SU-DHL-6 (cell line): Measurements from ENCODE around the gene KLF18.

Experiments
- H2AFZ ChIP-seq: fragments of 200-600 bp; sonication (generic); 2 replicates; pipeline ENCODE4 v1.6.1; 2014; ENCODE audit warnings: low read depth, mild to moderate bottlenecking, moderate library complexity, mixed read lengths, antibody characterized with exemption, low read length; ENCODE audit not compliant: severe bottlenecking
- H3F3A ChIP-seq: fragments of 200-600 bp; shearing (Covaris generic); 2 replicates; pipeline ENCODE4 v1.6.0; 2016; ENCODE audit warnings: antibody characterized with exemption, mild to moderate bottlenecking; ENCODE audit not compliant: insufficient read depth
- H3K27ac ChIP-seq: fragments of 200-600 bp; sonication (generic); 2 replicates; pipeline ENCODE4 v1.5.1; 2016; ENCODE audit warnings: low read depth, mild to moderate bottlenecking, low read length, moderate library complexity, mixed read lengths
- H3K27me3 ChIP-seq: fragments of 200-600 bp; sonication (generic), shearing (Covaris generic); 2 replicates; pipeline ENCODE4 v1.6.0; 2014; ENCODE audit warnings: mild to moderate bottlenecking, low read length
- H3K36me3 ChIP-seq: fragments of 200-600 bp; sonication (generic); 2 replicates; pipeline ENCODE4 v1.6.1; 2014; ENCODE audit warnings: mild to moderate bottlenecking, low read length, mixed read lengths
- H3K4me2 ChIP-seq: fragments of 300-600, 200-600 bp; shearing (Covaris generic), sonication (generic); 2 replicates; pipeline ENCODE4 v1.6.0; 2014; ENCODE audit warnings: low read length, low read depth, mild to moderate bottlenecking; ENCODE audit not compliant: poor library complexity, severe bottlenecking
- H3K4me3 ChIP-seq: fragments of 200-600 bp; sonication (generic); 2 replicates; pipeline ENCODE4 v1.5.1; 2014; ENCODE audit warnings: antibody characterized with exemption, low read length, mild to moderate bottlenecking, mixed read lengths; ENCODE audit not compliant: insufficient read depth, poor library complexity, severe bottlenecking
- H3K79me2 ChIP-seq: fragments of 200-600 bp; sonication (generic); 2 replicates; pipeline ENCODE4 v1.6.1; 2014; ENCODE audit warnings: mild to moderate bottlenecking, low read length, moderate library complexity; ENCODE audit not compliant: insufficient read depth
- H3K9ac ChIP-seq: fragments of 200-600 bp; sonication (generic); 2 replicates; pipeline ENCODE4 v1.7.0; 2014; ENCODE audit warnings: mild to moderate bottlenecking, low read length
- H3K9me2 ChIP-seq: fragments of 200-600 bp; sonication (generic); replicated peaks from 2 replicates; pipeline ENCODE4 v1.6.1; 2014; ENCODE audit warnings: low read length; ENCODE audit not compliant: insufficient read depth
- H3K9me3 ChIP-seq: fragments of 200-600 bp; sonication (generic); 2 replicates; pipeline ENCODE4 v1.6.1; 2014; ENCODE audit warnings: low read length, mixed read lengths; ENCODE audit not compliant: insufficient read depth
- H4K20me1 ChIP-seq: fragments of 200-600 bp; sonication (generic); 2 replicates; pipeline ENCODE4 v1.6.1; 2014; ENCODE audit warnings: low read depth, mild to moderate bottlenecking, antibody characterized with exemption, low read length, moderate library complexity, mixed read lengths
- CTCF ChIP-seq: fragments of 200-600 bp; sonication (generic); IDR thresholded peaks from one replicate; pipeline ENCODE4 v1.5.1; 2017; ENCODE audit warnings: antibody characterized with exemption, mild to moderate bottlenecking, low read length, moderate library complexity; ENCODE audit not compliant: insufficient read depth, poor library complexity, severe bottlenecking
- EZH2phosphoT487 ChIP-seq: fragments of 200-600 bp; sonication (generic), shearing (Covaris generic); conservative IDR thresholded peaks from 2 replicates; pipeline ENCODE4 v1.6.1; 2018; ENCODE audit warnings: mild to moderate bottlenecking, antibody characterized with exemption, low read length, moderate library complexity, mixed read lengths

The KLF18 gene

GRCh38 chr1:44129616-44130500, 11.6 kb downstream of the KLF18 start:
- H3K27ac ChIP-seq = no peak overlapping the region
- no peaks in the 10 kb centered on the region for H3K27me3 ChIP-seq
- H3F3A ChIP-seq = no peaks in the 10 kb centered on the region
- H3K36me3 ChIP-seq = no peaks in the 10 kb centered on the region
- H3K4me2 ChIP-seq = no peak overlapping the region
- H2AFZ ChIP-seq = no peak overlapping the region
- TF ChIP-seq CTCF (no peak), EZH2phosphoT487 (no peak)
- H3K4me3 ChIP-seq = no peak overlapping the region
- no peaks in the 10 kb centered on the region for H3K9me2 ChIP-seq
- no peaks in the 10 kb centered on the region for H3K9me3 ChIP-seq
- no peak overlapping the region for H3K9ac ChIP-seq
- no peaks in the 10 kb centered on the region for H4K20me1 ChIP-seq
- H3K79me2 ChIP-seq = no peaks in the 10 kb centered on the region

- H3K4me3 ChIP-seq = no peak overlapping the region
- no peaks in the 10 kb centered on the region for H3K79me2 ChIP-seq
- H3K27ac ChIP-seq = no peak overlapping the region
- H3K9me2 ChIP-seq = no peaks in the 10 kb centered on the region
- no peak overlapping the region for H3K9ac ChIP-seq
- H3K9me3 ChIP-seq = no peaks in the 10 kb centered on the region
- H3F3A ChIP-seq = no peaks in the 10 kb centered on the region
- no peaks in the 10 kb centered on the region for H4K20me1 ChIP-seq
- no peaks in the 10 kb centered on the region for H3K36me3 ChIP-seq
- H3K27me3 ChIP-seq = no peaks in the 10 kb centered on the region
- no peak overlapping the region for H3K4me2 ChIP-seq
- TF ChIP-seq CTCF (no peak), EZH2phosphoT487 (no peak)
- no peak overlapping the region for H2AFZ ChIP-seq
Measured at GRCh38 chr1:44120398-44120949, 21.0 kb downstream of the KLF18 start.

- no peak overlapping the region for H3K27ac ChIP-seq
- H3K4me3 ChIP-seq = no peak overlapping the region
- H4K20me1 ChIP-seq = no peaks in the 10 kb centered on the region
- H3F3A ChIP-seq = no peaks in the 10 kb centered on the region
- no peaks in the 10 kb centered on the region for H3K9me2 ChIP-seq
- H3K9ac ChIP-seq = no peak overlapping the region
- H3K4me2 ChIP-seq = no peak overlapping the region
- TF ChIP-seq CTCF = no peak
- no peak for TF ChIP-seq EZH2phosphoT487
- H3K27me3 ChIP-seq = no peaks in the 10 kb centered on the region
- H2AFZ ChIP-seq = no peak overlapping the region
- no peaks in the 10 kb centered on the region for H3K79me2 ChIP-seq
- H3K9me3 ChIP-seq = no peaks in the 10 kb centered on the region
- H3K36me3 ChIP-seq = no peaks in the 10 kb centered on the region
Measured at GRCh38 chr1:44119525-44119924, 21.9 kb downstream of the KLF18 start.
